ENCODE data around the gene MAZ.
"Not testable (repeated sequence)": the region's sequence is repeated elsewhere in the genome, so short reads cannot be mapped to it uniquely, and the experiment has no call there.

The MAZ gene

DNA sequence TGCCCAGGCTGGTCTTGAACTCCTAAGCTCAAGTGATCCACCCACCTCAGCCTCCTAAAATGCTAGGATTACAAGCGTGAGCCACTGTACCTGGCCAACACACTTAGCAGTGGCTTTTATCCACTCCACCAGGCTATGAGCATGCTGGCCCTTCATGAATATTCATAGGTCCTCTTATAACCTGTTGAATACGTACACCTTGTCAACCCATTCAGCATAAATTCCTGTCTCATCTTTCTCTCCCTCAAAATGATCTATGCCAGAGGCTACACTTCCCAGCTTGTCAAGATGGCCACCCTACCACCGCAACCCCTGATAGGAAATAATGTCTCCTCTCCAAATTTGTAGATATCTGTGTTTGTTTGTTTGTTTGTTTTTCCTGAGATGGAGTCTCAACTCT is 39.3 kb upstream of the MAZ start:
- Histone ChIP-seq H4K20me1 (ENCODE audit: insufficient read depth) (no peaks in the 10 kb centered on the region), H3K4me3 (IDR thresholded peaks at IDR 0.05; ENCODE audit: insufficient read depth, low read depth, low read length) (no peak overlapping the region), H2AFZ (ENCODE audit: low read depth) (no peak overlapping the region), H3K27me3 (ENCODE audit: insufficient read depth, low read depth) (no peaks in the 10 kb centered on the region), H3K4me2 (no peak overlapping the region), H3K9ac (no peak overlapping the region), H3K27ac (no peak overlapping the region), H3K4me1 (ENCODE audit: low read depth, poor library complexity, severe bottlenecking) (peaks cover 1% of the 10 kb centered on the region), H3K79me2 (ENCODE audit: insufficient read depth, low read depth) (no peaks in the 10 kb centered on the region), H3K36me3 (ENCODE audit: insufficient read depth) (no peaks in the 10 kb centered on the region)
- TF ChIP-seq CTCF (conservative IDR thresholded peaks at IDR 0.05; ENCODE audit: low read depth, low read length), result no peak

DNA sequence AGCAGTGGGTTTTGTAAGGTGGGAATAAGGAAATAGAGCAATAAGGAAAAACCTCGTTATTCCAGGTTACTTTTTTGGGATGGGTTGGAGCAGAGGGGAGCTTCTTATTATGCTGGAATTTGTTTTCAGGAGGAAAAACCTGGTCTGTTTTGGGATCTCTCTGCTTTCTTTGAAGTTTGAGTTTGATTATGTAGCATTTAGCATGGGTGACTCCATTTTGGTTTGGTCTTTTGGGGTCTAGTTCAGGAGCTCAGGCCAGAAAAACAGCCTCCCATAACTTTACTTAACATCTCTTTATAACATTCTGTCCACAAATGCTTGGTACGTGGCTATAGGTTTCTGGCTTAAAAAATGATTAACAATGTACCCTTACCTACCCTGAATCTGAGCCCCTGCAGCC is 36.8 kb upstream of the MAZ start:
- Histone ChIP-seq H4K20me1 (ENCODE audit: insufficient read depth) (no peaks in the 10 kb centered on the region), H3K4me2 (no peak overlapping the region), H3K36me3 (ENCODE audit: insufficient read depth) (no peaks in the 10 kb centered on the region), H3K79me2 (ENCODE audit: insufficient read depth, low read depth) (no peaks in the 10 kb centered on the region), H3K4me3 (IDR thresholded peaks at IDR 0.05; ENCODE audit: insufficient read depth, low read depth, low read length) (no peak overlapping the region), H3K27me3 (ENCODE audit: insufficient read depth, low read depth) (no peaks in the 10 kb centered on the region), H2AFZ (ENCODE audit: low read depth) (no peak overlapping the region), H3K4me1 (ENCODE audit: low read depth, poor library complexity, severe bottlenecking) (peaks cover 5% of the 10 kb centered on the region), H3K27ac (no peak overlapping the region), H3K9ac (no peak overlapping the region)
- TF ChIP-seq CTCF (conservative IDR thresholded peaks at IDR 0.05; ENCODE audit: low read depth, low read length), result no peak

GRCh38 chr16:29770250-29770929 is 35.9 kb upstream of the MAZ start:
- Histone ChIP-seq H3K79me2 (ENCODE audit: insufficient read depth, low read depth) (no peaks in the 10 kb centered on the region), H3K4me3 (IDR thresholded peaks at IDR 0.05; ENCODE audit: insufficient read depth, low read depth, low read length) (no peak overlapping the region), H4K20me1 (ENCODE audit: insufficient read depth) (no peaks in the 10 kb centered on the region), H2AFZ (ENCODE audit: low read depth) (no peak overlapping the region), H3K4me1 (ENCODE audit: low read depth, poor library complexity, severe bottlenecking) (peaks cover 5% of the 10 kb centered on the region), H3K9ac (no peak overlapping the region), H3K36me3 (ENCODE audit: insufficient read depth) (no peaks in the 10 kb centered on the region), H3K4me2 (no peak overlapping the region), H3K27me3 (ENCODE audit: insufficient read depth, low read depth) (no peaks in the 10 kb centered on the region), H3K27ac (no peak overlapping the region)
- no peak for TF ChIP-seq CTCF (conservative IDR thresholded peaks at IDR 0.05; ENCODE audit: low read depth, low read length)

- not testable (repeated sequence) for H3K36me3 ChIP-seq (ENCODE audit: insufficient read depth); H3K4me1 ChIP-seq (ENCODE audit: low read depth, poor library complexity, severe bottlenecking); H3K9ac ChIP-seq; H3K79me2 ChIP-seq (ENCODE audit: insufficient read depth, low read depth); H3K27ac ChIP-seq; H4K20me1 ChIP-seq (ENCODE audit: insufficient read depth); H2AFZ ChIP-seq (ENCODE audit: low read depth); H3K27me3 ChIP-seq (ENCODE audit: insufficient read depth, low read depth); H3K4me2 ChIP-seq; H3K4me3 ChIP-seq (IDR thresholded peaks at IDR 0.05; ENCODE audit: insufficient read depth, low read depth, low read length)
Observed at GRCh38 chr16:29772330-29772729, 34.0 kb upstream of the MAZ start.

- no peaks in the 10 kb centered on the region for H3K36me3 ChIP-seq (ENCODE audit: insufficient read depth)
- no peak overlapping the region for H3K4me3 ChIP-seq (IDR thresholded peaks at IDR 0.05; ENCODE audit: insufficient read depth, low read depth, low read length)
- H4K20me1 ChIP-seq (ENCODE audit: insufficient read depth), result no peaks in the 10 kb centered on the region
- H3K4me1 ChIP-seq (ENCODE audit: low read depth, poor library complexity, severe bottlenecking), result peaks cover 5% of the 10 kb centered on the region
- no peak overlapping the region for H3K4me2 ChIP-seq
- H3K79me2 ChIP-seq (ENCODE audit: insufficient read depth, low read depth), result no peaks in the 10 kb centered on the region
- no peak for TF ChIP-seq CTCF (conservative IDR thresholded peaks at IDR 0.05; ENCODE audit: low read depth, low read length)
- 0 out of 2 replicates have a peak, but pooled peaks cover 4% of the 10 kb centered on the region for H3K27me3 ChIP-seq (ENCODE audit: insufficient read depth, low read depth)
- H3K27ac ChIP-seq, result no peak overlapping the region
- H3K9ac ChIP-seq, result no peak overlapping the region
- H2AFZ ChIP-seq (ENCODE audit: low read depth), result no peak overlapping the region
Observed at GRCh38 chr16:29774730-29775129, 31.6 kb upstream of the MAZ start.
